SK-N-SH treated with all-trans-retinoic acid at 6 μM for 48 hours (cell line): ENCODE data around the gene TGFA.

Source experiments
- ATAC-seq: fragments of 200-7000 bp; cut with Tn5 transposase; 3 replicates; pipeline ENCODE4 v1.9.1; 2020; ENCODE audit warnings: mild to moderate bottlenecking, moderate library complexity
- ARNTL ChIP-seq: fragments of 450-650 bp; formaldehyde crosslinking; IDR thresholded peaks from 2 replicates; pipeline ENCODE4 v1.5.0; 2020; ENCODE audit warnings: low read depth, mild to moderate bottlenecking, moderate library complexity, borderline replicate concordance
- CREB5 ChIP-seq: fragments of 250-450 bp; sonication (Bioruptor Pico); IDR thresholded peaks from 2 replicates; pipeline ENCODE4 v1.5.1; 2020; ENCODE audit warnings: low read depth, mild to moderate bottlenecking, moderate library complexity
- ESRRG ChIP-seq: fragments of 250-450 bp; sonication (Bioruptor Pico); IDR thresholded peaks from 2 replicates; pipeline ENCODE4 v1.6.1; 2021; ENCODE audit warnings: mild to moderate bottlenecking
- ISL1 ChIP-seq: fragments of 250-450 bp; sonication (Bioruptor Pico); IDR thresholded peaks from 2 replicates; pipeline ENCODE4 v2.1.2; 2022; ENCODE audit warnings: mild to moderate bottlenecking, moderate library complexity
- OSR1 ChIP-seq: fragments of 250-450 bp; sonication (Bioruptor Pico); IDR thresholded peaks from 2 replicates; pipeline ENCODE4 v1.8.0; 2022; ENCODE audit warnings: moderate library complexity, mild to moderate bottlenecking, inconsistent platforms
- SNAI2 ChIP-seq: fragments of 250-450 bp; sonication (Bioruptor Pico); IDR thresholded peaks from 2 replicates; pipeline ENCODE4 v1.5.0; 2020; ENCODE audit warnings: mild to moderate bottlenecking, moderate library complexity
- TCF4 ChIP-seq: fragments of 250-450 bp; sonication (Bioruptor Pico); IDR thresholded peaks from 2 replicates; pipeline ENCODE4 v1.8.0; 2021; ENCODE audit warnings: mild to moderate bottlenecking, moderate library complexity, borderline replicate concordance
- TOX ChIP-seq: fragments of 250-450 bp; sonication (Bioruptor Pico); IDR thresholded peaks from 2 replicates; pipeline ENCODE4 v1.8.0; 2021; ENCODE audit warnings: mild to moderate bottlenecking, moderate library complexity, borderline replicate concordance
- ZC3H10 ChIP-seq: fragments of 250-450 bp; sonication (Bioruptor Pico); IDR thresholded peaks from 2 replicates; pipeline ENCODE4 v1.5.1; 2021; ENCODE audit warnings: mild to moderate bottlenecking, moderate library complexity
- ZFP3 ChIP-seq: fragments of 250-450 bp; sonication (Bioruptor Pico); IDR thresholded peaks from 2 replicates; pipeline ENCODE4 v1.5.0; 2020; ENCODE audit warnings: mild to moderate bottlenecking, moderate library complexity
- ZFP30 ChIP-seq: fragments of 450-650 bp; formaldehyde crosslinking; IDR thresholded peaks from 2 replicates; pipeline ENCODE4 v1.5.0; 2022; ENCODE audit warnings: mild to moderate bottlenecking, moderate library complexity
- ZNF8 ChIP-seq: fragments of 450-650 bp; formaldehyde crosslinking; IDR thresholded peaks from 2 replicates; pipeline ENCODE4 v1.5.0; 2020; ENCODE audit warnings: mild to moderate bottlenecking, moderate library complexity
- TF ChIP-seq, protein P1 (sequence below): fragments of 250-450 bp; sonication (Bioruptor Pico); IDR thresholded peaks from 2 replicates; pipeline ENCODE4 v1.8.0; 2021; ENCODE audit warnings: low read depth, mild to moderate bottlenecking, moderate library complexity, borderline replicate concordance
- TF ChIP-seq, protein P2 (sequence below): fragments of 250-450 bp; sonication (Bioruptor Pico); IDR thresholded peaks from 2 replicates; pipeline ENCODE4 v1.5.0; 2020; ENCODE audit warnings: mild to moderate bottlenecking, moderate library complexity
- TF ChIP-seq, protein P3 (sequence below): fragments of 250-450 bp; sonication (Bioruptor Pico); IDR thresholded peaks from 2 replicates; pipeline ENCODE4 v1.8.0; 2020; ENCODE audit warnings: mild to moderate bottlenecking, moderate library complexity, borderline replicate concordance

TGFA gene

GRCh38 chr2:70535573-70535972 is 18.1 kb downstream of the TGFA start:
- no peak for TF ChIP-seq ZNF8 (CRISPR knock-in tag)
- TF ChIP-seq, protein P1, sequence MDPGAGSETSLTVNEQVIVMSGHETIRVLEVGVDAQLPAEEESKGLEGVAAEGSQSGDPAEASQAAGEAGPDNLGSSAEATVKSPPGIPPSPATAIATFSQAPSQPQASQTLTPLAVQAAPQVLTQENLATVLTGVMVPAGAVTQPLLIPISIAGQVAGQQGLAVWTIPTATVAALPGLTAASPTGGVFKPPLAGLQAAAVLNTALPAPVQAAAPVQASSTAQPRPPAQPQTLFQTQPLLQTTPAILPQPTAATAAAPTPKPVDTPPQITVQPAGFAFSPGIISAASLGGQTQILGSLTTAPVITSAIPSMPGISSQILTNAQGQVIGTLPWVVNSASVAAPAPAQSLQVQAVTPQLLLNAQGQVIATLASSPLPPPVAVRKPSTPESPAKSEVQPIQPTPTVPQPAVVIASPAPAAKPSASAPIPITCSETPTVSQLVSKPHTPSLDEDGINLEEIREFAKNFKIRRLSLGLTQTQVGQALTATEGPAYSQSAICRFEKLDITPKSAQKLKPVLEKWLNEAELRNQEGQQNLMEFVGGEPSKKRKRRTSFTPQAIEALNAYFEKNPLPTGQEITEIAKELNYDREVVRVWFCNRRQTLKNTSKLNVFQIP (CRISPR knock-in tag): no peak
- TF ChIP-seq ZC3H10: no peak
- no peak for TF ChIP-seq CREB5 (CRISPR knock-in tag)
- ATAC-seq: no peak

- TF ChIP-seq, protein P2, sequence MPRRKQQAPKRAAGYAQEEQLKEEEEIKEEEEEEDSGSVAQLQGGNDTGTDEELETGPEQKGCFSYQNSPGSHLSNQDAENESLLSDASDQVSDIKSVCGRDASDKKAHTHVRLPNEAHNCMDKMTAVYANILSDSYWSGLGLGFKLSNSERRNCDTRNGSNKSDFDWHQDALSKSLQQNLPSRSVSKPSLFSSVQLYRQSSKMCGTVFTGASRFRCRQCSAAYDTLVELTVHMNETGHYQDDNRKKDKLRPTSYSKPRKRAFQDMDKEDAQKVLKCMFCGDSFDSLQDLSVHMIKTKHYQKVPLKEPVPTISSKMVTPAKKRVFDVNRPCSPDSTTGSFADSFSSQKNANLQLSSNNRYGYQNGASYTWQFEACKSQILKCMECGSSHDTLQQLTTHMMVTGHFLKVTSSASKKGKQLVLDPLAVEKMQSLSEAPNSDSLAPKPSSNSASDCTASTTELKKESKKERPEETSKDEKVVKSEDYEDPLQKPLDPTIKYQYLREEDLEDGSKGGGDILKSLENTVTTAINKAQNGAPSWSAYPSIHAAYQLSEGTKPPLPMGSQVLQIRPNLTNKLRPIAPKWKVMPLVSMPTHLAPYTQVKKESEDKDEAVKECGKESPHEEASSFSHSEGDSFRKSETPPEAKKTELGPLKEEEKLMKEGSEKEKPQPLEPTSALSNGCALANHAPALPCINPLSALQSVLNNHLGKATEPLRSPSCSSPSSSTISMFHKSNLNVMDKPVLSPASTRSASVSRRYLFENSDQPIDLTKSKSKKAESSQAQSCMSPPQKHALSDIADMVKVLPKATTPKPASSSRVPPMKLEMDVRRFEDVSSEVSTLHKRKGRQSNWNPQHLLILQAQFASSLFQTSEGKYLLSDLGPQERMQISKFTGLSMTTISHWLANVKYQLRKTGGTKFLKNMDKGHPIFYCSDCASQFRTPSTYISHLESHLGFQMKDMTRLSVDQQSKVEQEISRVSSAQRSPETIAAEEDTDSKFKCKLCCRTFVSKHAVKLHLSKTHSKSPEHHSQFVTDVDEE (CRISPR knock-in tag): no peak
- TF ChIP-seq ISL1 (CRISPR knock-in tag) (no peak), ARNTL (CRISPR knock-in tag) (no peak), ESRRG (CRISPR knock-in tag) (no peak), ZC3H10 (no peak), SNAI2 (no peak)
- no peak for ATAC-seq
Measured at GRCh38 chr2:70534183-70534836, 19.3 kb downstream of the TGFA start.

DNA sequence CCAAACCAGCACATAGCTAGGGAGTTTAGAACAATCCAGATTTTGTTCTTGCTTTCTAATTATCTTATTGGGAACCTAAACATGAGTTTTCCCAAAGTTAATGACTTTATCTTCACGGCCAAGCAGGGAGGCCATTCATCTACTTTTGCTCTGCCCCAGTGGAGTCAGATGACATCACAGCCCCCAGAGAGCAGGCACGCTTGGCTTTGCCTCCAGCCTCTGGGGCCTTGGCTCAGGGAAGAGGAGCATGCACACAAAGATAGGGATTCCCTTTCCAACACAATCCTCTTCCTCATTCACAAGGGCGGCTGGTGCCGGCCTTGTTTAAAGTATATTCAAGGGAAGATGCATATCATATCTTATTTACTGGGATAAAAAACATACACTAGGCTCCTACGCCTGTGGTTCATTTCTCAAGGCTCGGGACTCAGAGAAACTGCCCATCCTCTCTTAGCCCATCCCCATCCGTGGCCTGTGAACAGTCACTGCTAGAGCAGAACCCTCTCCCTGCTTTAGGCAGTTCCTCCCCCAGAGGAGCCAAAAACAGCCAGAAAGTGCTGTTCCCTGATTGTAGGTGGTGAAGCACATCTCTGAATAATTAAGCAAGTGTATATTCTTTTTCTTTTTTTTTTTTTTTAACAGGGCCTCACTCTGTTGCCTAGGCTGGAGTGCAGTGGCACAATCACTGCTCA is 21.2 kb downstream of the TGFA start:
- ATAC-seq: no peak
- TF ChIP-seq CREB5 (CRISPR knock-in tag): no peak
- TF ChIP-seq, protein P3, sequence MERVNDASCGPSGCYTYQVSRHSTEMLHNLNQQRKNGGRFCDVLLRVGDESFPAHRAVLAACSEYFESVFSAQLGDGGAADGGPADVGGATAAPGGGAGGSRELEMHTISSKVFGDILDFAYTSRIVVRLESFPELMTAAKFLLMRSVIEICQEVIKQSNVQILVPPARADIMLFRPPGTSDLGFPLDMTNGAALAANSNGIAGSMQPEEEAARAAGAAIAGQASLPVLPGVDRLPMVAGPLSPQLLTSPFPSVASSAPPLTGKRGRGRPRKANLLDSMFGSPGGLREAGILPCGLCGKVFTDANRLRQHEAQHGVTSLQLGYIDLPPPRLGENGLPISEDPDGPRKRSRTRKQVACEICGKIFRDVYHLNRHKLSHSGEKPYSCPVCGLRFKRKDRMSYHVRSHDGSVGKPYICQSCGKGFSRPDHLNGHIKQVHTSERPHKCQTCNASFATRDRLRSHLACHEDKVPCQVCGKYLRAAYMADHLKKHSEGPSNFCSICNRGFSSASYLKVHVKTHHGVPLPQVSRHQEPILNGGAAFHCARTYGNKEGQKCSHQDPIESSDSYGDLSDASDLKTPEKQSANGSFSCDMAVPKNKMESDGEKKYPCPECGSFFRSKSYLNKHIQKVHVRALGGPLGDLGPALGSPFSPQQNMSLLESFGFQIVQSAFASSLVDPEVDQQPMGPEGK (CRISPR knock-in tag): no peak
- no peak for TF ChIP-seq OSR1 (CRISPR knock-in tag)

DNA sequence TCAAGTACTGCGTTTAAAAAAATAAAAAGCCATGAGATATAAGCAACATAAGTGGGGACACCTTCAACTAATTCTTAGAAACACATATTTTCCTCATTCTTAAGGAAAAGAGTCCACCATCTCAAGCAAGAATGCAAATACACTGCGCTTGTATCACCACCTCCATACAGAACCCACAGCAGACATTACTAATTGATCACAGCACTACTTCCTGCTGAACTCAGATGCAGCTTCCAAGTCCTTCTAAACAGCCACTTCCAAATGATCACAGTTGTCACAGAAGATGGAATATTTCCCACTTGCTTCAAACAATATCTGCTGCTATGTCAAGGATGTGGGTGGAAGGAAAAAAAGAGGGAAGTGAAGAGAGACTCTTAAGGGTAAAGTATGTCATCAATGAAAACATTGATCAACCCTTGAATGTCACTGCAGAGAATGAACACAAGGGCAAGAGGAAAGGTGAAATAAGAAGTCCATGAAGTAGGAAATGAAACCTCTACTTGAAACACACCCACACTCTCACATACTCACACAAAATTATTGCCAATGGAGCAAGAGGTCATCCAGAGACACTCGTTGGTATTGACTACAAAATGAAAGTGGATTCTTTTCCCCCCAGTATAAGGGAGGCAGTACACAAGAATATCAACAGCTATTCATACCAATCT is 22.1 kb downstream of the TGFA start:
- no peak for TF ChIP-seq TCF4 (CRISPR knock-in tag)
- no peak for TF ChIP-seq ZFP3
- no peak for TF ChIP-seq ZNF8 (CRISPR knock-in tag)
- no peak for ATAC-seq

DNA sequence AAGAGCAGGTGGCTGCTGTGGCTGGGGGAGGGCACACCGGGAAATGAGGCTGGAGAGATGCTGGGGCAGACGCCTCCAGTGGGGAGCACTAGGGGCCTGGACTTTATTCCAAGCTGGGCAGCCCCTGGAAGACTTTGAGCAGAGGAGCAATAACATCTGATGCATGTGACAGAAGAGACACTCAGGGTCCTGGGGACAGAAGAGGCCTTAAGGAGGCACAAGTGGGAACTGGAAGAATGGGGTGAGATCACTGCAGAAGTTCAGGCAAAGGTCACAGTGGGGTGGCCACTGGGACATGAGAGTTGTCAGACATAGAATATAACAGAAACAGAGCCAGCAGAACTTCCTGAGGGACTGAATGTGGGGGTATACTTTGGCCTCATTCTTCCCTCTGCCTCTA is 24.0 kb downstream of the TGFA start:
- no peak for ATAC-seq
- TF ChIP-seq, protein P1 (CRISPR knock-in tag): no peak
- TF ChIP-seq ZFP30 (CRISPR knock-in tag) (no peak), TOX (CRISPR knock-in tag) (no peak), ESRRG (CRISPR knock-in tag) (no peak)
